Ovary (tissue), 3 donors: ENCODE measurements around the gene CRYGD.
"Not testable (repeated sequence)": the region's sequence is repeated elsewhere in the genome, so short reads cannot be mapped to it uniquely, and the experiment has no call there.

Experiments used
- EP300 ChIP-seq: sonication (generic); formaldehyde crosslinking; IDR thresholded peaks from one replicate; pipeline ENCODE4 v1.6.1; 2017; ENCODE audit warnings: antibody characterized with exemption
- POLR2A ChIP-seq: fragments of 450-650 bp; IDR thresholded peaks from one replicate; pipeline ENCODE4 v1.6.1; 2017; ENCODE audit warnings: antibody characterized with exemption, mild to moderate bottlenecking, moderate library complexity
- TF ChIP-seq, protein P1 (sequence below), 3 donors: fragments of 450-650 bp in 2 of 3; fragments of 200-600 bp in 1 of 3; IDR thresholded peaks; one replicate each; pipeline versions ENCODE4 v1.5.1 to v1.8.0; 2016 to 2022; ENCODE audit warnings: antibody characterized with exemption in 3 of 3, mild to moderate bottlenecking in 1 of 3
- donor health status: DM: no; HTN: no; CAD: no.

DNA sequence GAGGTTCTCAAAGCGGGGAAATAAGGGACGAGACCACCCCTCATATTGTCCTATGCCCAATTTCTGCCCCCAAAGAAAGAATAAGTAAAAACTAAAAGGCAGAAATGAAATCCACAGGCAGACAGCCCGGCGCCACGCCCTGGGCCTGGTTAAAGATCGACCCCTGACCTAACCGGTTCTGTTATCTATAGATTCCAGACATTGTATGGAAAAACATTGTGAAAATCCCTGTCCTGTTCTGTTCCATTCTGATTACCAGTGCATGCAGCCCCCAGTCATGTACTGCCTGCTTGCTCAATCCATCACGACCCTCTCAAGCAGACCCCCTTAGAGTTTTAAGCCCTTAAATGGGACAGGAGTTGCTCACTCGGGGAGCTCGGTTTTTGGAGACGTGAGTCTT is 6.9 kb downstream of the CRYGD start:
- not testable (repeated sequence) for TF ChIP-seq POLR2A, EP300
- TF ChIP-seq, protein P1, sequence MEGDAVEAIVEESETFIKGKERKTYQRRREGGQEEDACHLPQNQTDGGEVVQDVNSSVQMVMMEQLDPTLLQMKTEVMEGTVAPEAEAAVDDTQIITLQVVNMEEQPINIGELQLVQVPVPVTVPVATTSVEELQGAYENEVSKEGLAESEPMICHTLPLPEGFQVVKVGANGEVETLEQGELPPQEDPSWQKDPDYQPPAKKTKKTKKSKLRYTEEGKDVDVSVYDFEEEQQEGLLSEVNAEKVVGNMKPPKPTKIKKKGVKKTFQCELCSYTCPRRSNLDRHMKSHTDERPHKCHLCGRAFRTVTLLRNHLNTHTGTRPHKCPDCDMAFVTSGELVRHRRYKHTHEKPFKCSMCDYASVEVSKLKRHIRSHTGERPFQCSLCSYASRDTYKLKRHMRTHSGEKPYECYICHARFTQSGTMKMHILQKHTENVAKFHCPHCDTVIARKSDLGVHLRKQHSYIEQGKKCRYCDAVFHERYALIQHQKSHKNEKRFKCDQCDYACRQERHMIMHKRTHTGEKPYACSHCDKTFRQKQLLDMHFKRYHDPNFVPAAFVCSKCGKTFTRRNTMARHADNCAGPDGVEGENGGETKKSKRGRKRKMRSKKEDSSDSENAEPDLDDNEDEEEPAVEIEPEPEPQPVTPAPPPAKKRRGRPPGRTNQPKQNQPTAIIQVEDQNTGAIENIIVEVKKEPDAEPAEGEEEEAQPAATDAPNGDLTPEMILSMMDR (IDR thresholded peaks at IDR 0.05), result not testable (repeated sequence)
